HFFc6 (cell line): ENCODE results near the gene PCDHGA10. TPM values are rescaled to one million over a fixed set of nuclear protein-coding genes. Genes with fewer than 3 reads are reported as not detected.

Source experiments
- DNase-seq: peaks from one replicate; pipeline ENCODE4 v3.0.0-alpha.2; 2018
- H3K27ac Mint-ChIP-seq: 2 replicates; pipeline ENCODE4 v1.8.0; 2020; ENCODE audit warnings: mild to moderate bottlenecking, mixed read lengths
- H3K27me3 Mint-ChIP-seq: 2 replicates; pipeline ENCODE4 v1.8.0; 2021; ENCODE audit warnings: mild to moderate bottlenecking, moderate library complexity, mixed read lengths; ENCODE audit not compliant: insufficient read depth
- H3K36me3 Mint-ChIP-seq: 2 replicates; pipeline ENCODE4 v1.8.0; 2021; ENCODE audit warnings: low read depth, mixed read lengths
- H3K4me1 Mint-ChIP-seq: 2 replicates; pipeline ENCODE4 v1.8.0; 2020; ENCODE audit warnings: low read depth, mixed read lengths
- H3K4me3 Mint-ChIP-seq: 2 replicates; pipeline ENCODE4 v1.8.0; 2020; ENCODE audit warnings: mild to moderate bottlenecking, moderate library complexity, mixed read lengths
- H3K9me3 Mint-ChIP-seq: 2 replicates; pipeline ENCODE4 v1.8.0; 2020; ENCODE audit warnings: mild to moderate bottlenecking, mixed read lengths
- CTCF ChIP-seq: fragments of 200-600 bp; sonication (generic); IDR thresholded peaks from 2 replicates; pipeline ENCODE4 v1.5.0; 2021; ENCODE audit warnings: antibody characterized with exemption, mild to moderate bottlenecking
- long read RNA-seq: library from polyadenylated mRNA; unstranded; transcript quantifications from one replicate; pipeline ENCODE4 v2.0.0, GENCODE V29; 2019
- total RNA-seq, 6 experiments: library from RNA; stranded (reverse); fragmentation: NEBNext Ultra II Directional; extraction: Animal tissue kit (Norgen Biotek cat#: 25700); gene quantifications; 2 replicates in 1 of 6; 3 replicates in 5 of 6; pipeline ENCODE4 v1.2.3, GENCODE V29; 2021

PCDHGA10 gene
- total RNA-seq = 1 to 10 TPM in 1 of 6 experiments, under 1 TPM in 5; 0.61 to 1.3 (median 0.78) TPM
- long read RNA-seq = 0 reads

DNA sequence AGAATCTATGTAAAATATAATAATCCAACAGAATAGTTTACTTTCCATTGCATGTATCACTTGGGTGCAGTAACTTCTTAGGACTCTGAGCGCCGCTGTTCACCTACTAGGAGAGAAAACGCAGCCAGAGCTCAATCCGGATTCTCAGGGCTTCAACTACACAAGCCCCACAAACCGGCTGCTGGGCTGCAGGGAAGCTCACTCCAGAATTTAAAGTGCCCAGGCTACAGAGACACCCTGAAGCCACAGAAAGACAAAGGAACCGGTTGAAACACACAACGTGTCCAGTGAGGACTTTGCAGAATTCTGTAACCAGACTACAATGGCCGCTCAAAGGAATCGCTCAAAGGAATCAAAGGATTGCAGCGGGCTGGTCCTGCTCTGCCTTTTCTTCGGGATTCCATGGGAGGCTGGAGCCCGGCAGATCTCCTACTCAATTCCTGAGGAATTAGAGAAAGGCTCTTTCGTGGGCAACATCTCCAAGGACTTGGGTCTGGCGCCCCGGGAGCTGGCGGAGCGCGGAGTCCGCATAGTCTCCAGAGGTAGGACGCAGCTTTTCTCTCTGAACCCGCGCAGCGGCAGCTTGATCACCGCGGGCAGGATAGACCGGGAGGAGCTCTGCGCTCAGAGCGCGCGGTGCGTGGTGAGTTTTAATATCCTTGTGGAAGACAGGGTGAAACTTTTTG lies at the start of gene PCDHGA10:
TSS of gene PCDHGA10 (plus strand) at position 134 of the 686 bp plus-strand sequence. CDS start at position 323, 189 bp downstream.
- DNase-seq = peak; percentile 26
- no peak within 1 kb of the TSS for H3K27ac Mint-ChIP-seq
- TF ChIP-seq CTCF = peak; percentile 73
- H3K9me3 Mint-ChIP-seq = peaks cover 38% of the 10 kb centered on the region
- peaks cover 2% of the 10 kb centered on the region; the same call in 1 of the 2 replicates for H3K27me3 Mint-ChIP-seq
- H3K4me1 Mint-ChIP-seq = peaks cover 4% of the 10 kb centered on the region
- 0 out of 2 replicates have a peak within 1 kb of the TSS, but pooled peaks have one; percentile 20 for H3K4me3 Mint-ChIP-seq
- H3K36me3 Mint-ChIP-seq = peaks cover 45% of the 10 kb centered on the region

DNA sequence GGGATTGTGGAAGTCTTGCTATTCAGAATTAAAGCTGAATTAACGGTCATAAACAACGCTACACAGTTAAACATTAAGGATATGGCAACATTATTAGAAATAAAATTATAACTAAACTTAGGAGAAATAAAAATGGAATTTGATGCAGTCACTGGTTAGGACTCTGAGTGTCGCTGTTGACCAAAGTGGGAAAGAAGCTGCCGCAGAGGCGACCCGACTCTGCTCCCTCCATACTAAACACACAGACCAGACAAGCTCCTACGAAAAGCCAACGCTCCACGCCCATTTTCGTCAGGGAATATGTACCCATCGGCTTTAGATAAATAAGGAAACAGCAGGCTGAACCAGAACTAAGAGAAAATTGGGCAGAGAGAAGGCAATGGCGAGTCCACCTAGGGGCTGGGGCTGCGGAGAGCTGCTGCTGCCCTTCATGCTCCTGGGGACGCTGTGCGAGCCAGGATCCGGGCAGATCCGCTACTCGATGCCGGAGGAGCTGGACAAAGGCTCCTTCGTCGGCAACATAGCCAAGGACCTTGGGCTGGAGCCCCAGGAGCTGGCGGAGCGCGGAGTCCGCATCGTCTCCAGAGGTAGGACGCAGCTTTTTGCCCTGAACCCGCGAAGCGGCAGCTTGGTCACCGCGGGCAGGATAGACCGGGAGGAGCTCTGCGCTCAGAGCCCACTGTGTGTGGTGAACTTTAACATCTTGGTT lies 48.7 kb upstream of the PCDHGA10 start, which contains the start of gene PCDHGA5:
TSS of gene PCDHGA5 (plus strand) at position 211 of the 709 bp plus-strand sequence. CDS start at position 380, 169 bp downstream.
- Mint-ChIP-seq H3K9me3 (peaks cover 66% of the 10 kb centered on the region), H3K36me3 (peaks cover 54% of the 10 kb centered on the region), H3K4me1 (peaks cover 22% of the 10 kb centered on the region), H3K4me3 (no peak within 1 kb of the TSS; the same call in 1 of the 2 replicates), H3K27me3 (peaks cover 4% of the 10 kb centered on the region), H3K27ac (no peak within 1 kb of the TSS)
- DNase-seq = no peak
- no peak for TF ChIP-seq CTCF

- peaks cover 25% of the 10 kb centered on the region for H3K4me1 Mint-ChIP-seq
- H3K4me3 Mint-ChIP-seq = no peak overlapping the region
- no peak for TF ChIP-seq CTCF
- peaks cover 3% of the 10 kb centered on the region for H3K27me3 Mint-ChIP-seq
- H3K36me3 Mint-ChIP-seq = peaks cover 51% of the 10 kb centered on the region
- H3K27ac Mint-ChIP-seq = no peak overlapping the region
- DNase-seq = no peak
- H3K9me3 Mint-ChIP-seq = peaks cover 60% of the 10 kb centered on the region
Measured at GRCh38 chr5:141366016-141366896, 46.5 kb upstream of the PCDHGA10 start.

- peaks cover 3% of the 10 kb centered on the region for H3K27me3 Mint-ChIP-seq
- peak within 1 kb of the TSS; percentile 73 for H3K27ac Mint-ChIP-seq
- peak within 1 kb of the TSS; percentile 88 for H3K4me3 Mint-ChIP-seq
- peaks cover 53% of the 10 kb centered on the region for H3K36me3 Mint-ChIP-seq
- TF ChIP-seq CTCF = peak; percentile 70
- DNase-seq = peak; percentile 73
- H3K9me3 Mint-ChIP-seq = peaks cover 61% of the 10 kb centered on the region
- H3K4me1 Mint-ChIP-seq = peaks cover 20% of the 10 kb centered on the region
Measured at GRCh38 chr5:141369994-141370848, 42.6 kb upstream of the PCDHGA10 start, which contains the start of gene PCDHGB3. Gene PCDHGB3 (plus strand): TSS chr5:141370242. CDS start chr5:141370395, 153 bp downstream.
